MV-4-11 (cell line): ENCODE measurements around the gene OSGIN1.

ENCODE experiments used
- DNase-seq: peaks from one replicate; lab custom pipeline; 2025; lab: John Stamatoyannopoulos, UW

The OSGIN1 gene

GRCh38 chr16:84000989-84001642 lies 48.1 kb downstream of the OSGIN1 start:
- no peak for DNase-seq

DNA sequence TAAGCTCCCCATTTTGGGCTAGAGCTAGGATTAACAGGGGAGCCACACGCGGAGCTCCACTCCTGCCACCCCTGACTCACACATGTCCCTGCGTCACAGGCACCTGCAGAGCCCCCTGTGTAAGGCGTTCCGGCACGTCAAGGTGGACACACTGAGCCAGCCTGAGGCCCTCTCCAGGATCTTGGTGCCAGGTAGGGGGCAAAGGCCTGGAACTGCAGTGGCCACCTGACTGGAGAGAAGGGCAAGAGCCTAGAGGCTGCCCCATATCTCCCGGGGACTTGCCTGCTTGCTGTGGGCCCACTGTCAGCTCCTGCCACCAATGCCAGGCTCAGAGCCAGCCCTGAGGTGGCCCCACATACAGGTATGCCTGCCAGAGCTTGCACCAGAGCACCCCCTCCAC lies 48.7 kb downstream of the OSGIN1 start:
- DNase-seq: no peak

- peak; percentile 6 for DNase-seq
Measured at GRCh38 chr16:84003038-84003437, 50.0 kb downstream of the OSGIN1 start.

DNA sequence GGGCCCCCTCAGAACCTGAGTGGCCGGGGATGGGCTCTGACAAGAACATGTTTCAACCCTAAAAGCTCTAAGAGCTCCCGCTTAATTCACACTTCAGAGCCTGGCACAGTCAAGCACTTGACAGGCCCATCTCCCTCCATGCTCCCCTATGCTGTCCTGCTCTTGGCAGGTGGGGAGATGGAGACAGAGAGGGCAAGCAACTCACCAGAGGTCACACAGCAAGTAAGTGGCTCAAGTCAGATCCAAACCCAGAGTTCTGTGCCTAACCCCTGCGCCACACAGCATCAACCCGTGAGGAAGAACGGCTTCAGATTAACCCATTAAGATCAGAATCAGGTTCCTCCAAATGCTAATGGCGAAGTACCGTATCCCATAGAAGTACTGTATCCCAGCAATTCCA lies 51.4 kb downstream of the OSGIN1 start:
- DNase-seq: no peak

GRCh38 chr16:84005391-84005790 lies 52.4 kb downstream of the OSGIN1 start:
- no peak for DNase-seq

- DNase-seq: no peak
Measured at GRCh38 chr16:84007520-84007919, 54.5 kb downstream of the OSGIN1 start.

GRCh38 chr16:84007965-84008364 lies 54.9 kb downstream of the OSGIN1 start:
- DNase-seq: no peak

DNA sequence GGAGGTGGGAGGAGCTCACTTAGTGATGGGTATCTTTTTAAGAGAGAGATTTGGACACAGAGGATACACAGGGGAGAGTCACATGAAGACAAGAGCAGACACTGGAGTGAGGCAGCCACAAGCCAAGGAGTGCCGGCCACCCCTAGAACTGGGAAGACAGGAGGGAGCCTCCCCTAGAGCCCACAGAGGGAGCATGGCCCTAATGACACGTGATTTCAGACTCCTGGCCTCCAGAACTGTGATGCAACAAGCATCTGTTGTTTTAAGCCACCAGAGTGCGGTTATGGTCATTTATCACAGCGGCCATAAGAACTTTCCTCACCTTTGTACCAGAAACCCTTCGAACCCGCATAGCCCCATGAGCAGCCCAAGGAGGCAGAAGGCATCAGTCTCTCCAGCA lies 56.2 kb downstream of the OSGIN1 start:
- peak; percentile 53 for DNase-seq

- peak; percentile 95 for DNase-seq
Measured at GRCh38 chr16:84013787-84014569, 60.9 kb downstream of the OSGIN1 start.

DNA sequence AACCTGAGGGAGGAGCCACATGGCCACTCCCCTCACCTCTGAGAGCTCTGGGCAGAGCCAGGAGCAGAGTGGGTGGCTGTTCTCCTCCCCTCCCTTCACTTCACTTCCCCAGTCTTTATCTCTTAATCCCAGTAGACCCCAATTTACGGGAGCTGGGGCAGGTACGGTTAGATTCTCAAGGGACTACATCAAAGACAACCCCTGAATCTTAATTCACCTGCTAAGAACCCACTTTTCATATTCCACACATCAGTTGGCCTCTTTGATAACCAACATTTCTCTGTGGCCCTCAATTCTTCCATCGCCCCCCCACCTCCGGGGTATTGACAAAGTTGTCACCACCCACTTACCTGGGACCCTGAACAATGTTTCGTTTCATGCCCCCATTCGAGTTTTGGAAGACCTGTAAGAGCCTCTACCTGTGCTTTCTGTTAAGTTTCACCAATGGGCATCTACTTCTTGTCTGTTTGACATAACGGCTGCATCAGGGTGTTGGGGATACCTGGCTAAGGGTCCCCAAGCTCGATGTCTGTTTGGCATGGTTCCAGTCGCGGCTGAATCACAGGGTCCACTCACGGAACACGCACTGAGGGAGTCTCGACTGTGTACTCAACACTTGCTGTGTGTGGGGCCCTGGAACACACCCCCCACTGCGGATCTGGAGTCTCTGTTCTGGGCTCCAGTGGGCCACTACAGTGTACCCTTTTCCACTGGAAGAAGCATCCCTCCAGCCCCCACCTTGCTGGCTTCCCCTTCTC lies 61.7 kb downstream of the OSGIN1 start:
- no peak for DNase-seq

- DNase-seq: no peak
Measured at GRCh38 chr16:84015399-84015798, 62.4 kb downstream of the OSGIN1 start.
